GM18907 (cell line): ENCODE data around the gene PRR23E.

Source experiments
- ATAC-seq: cut with Tn5 transposase; IDR thresholded peaks from one replicate; pipeline ENCODE4 v1.9.1; 2021; ENCODE audit warnings: mild to moderate bottlenecking, moderate library complexity; ENCODE audit not compliant: unreplicated experiment

The PRR23E gene

GRCh38 chr3:127221446-127222035 lies 28.6 kb downstream of the PRR23E start:
- ATAC-seq = no peak

DNA sequence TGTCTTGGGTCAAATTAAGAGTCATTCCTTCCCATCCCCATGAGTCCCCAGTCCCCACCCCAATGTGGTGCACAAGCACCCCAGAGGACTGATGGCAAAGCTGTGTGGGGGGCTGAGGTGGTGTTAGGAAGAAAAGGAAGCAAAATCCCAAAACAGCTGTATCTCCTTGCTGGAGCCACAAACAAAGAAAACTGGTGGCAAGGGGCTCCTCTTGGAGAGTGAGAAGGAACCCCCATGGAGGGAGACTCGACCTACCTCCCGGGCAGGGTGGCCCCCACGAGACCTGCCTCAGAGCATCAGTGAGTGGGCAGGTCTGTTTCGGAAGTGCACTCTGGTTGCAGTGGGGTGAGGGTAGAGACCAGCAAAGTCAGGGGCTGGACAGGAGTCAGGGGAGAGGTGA lies 29.2 kb downstream of the PRR23E start:
- ATAC-seq = no peak

- no peak for ATAC-seq
These were observed 29.7 kb downstream of the PRR23E start for GRCh38 chr3:127222664-127223063.

DNA sequence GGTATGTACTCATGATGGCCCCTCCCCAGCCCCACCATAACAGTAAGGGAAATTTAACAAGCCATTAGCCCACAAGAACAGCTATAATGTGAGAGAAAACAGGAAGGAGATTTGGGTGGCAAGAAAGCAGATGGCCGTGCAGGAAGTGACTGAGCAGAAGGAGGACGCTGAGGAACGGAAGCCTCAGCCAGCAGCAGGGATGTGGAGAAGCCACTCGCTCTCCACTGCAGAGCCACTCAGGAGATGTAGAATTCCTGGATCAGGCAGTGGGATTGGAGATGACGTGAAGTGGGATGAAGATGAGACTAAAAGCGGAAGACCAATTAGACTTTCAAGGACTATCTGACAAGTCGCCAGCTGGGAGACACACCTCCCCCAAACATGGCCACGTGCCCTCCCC lies 31.2 kb downstream of the PRR23E start:
- no peak for ATAC-seq

GRCh38 chr3:127226457-127226856 lies 33.5 kb downstream of the PRR23E start:
- ATAC-seq = no peak

GRCh38 chr3:127226946-127227842 lies 34.3 kb downstream of the PRR23E start:
- no peak for ATAC-seq

DNA sequence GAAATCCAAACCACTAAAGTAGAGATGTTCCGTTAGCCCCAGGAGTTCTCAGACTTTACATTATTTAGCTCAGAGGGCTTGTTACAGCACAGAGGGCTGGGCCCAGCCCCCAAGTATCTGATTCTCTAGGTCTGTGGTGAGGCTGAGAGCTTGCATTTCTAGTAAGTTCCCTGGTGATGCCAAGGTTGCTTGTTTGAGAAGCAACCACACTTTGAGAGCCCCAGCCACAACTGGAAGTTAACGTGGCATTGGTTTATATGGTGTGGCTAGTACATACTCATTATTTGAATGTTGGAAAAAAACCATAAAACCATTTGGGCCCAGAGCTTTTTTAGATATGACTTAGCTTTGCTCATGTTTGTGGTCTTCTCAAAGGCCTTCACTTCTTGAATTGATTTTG lies 35.9 kb downstream of the PRR23E start:
- ATAC-seq = no peak

DNA sequence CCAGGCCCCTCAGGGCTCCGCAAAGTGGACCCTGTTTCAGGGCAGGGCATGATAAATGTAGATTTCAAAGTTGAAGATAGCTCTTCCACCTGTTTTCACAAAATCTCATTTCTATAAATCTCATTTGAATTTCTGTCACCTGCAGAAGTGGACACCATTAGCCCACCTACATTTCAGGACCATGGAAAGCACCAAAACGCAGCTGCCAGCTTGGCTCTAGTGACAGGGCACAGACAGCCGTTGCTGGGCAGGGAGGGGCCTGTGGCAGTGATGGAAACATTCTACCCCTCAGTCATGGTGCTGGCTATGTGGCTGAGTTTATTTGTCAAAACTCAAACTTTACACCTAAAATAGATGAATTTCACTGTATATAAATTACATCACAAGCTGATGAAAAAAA lies 40.4 kb downstream of the PRR23E start:
- ATAC-seq = no peak

- ATAC-seq = no peak
These were observed 41.8 kb downstream of the PRR23E start for GRCh38 chr3:127234778-127235177.

DNA sequence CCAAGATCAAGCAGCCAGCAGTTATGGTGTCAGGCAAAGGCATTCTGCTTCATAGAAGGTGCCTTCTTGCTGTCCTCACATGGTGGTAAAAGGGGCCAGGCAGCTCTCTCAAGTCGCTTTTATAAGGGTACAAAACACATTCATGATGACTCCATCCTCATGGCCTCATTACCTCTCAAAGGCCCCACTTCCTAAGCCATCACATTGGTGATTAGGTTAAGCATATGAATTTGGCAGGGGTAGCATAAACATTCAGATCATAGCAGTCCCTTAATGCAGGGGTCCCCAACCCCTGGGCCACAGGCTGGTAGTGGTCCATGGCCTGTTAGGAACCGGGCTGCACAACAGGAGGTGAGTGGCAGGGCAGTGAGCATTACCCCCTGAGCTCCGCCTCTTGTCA lies 42.8 kb downstream of the PRR23E start:
- ATAC-seq = no peak

DNA sequence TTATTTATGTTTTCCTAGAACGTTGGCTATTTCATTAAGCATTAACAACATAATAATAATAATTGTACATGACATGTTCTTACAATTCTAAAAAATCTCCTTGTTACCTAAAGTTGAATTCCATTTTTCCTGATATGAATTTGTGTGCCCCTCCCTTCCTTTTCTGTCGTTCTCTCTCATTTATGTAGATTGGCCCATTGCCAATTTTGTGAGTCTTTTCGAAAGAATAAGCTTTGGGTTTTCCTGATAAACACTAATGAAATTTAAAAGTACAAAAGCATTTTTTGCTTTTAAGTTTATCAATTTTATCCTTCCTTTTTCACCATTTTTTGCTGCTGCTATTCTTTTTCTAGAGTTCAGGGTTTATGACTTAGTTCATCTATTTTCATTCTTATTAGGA lies 44.9 kb downstream of the PRR23E start:
- no peak for ATAC-seq

GRCh38 chr3:127238602-127239001 lies 45.7 kb downstream of the PRR23E start:
- no peak for ATAC-seq

DNA sequence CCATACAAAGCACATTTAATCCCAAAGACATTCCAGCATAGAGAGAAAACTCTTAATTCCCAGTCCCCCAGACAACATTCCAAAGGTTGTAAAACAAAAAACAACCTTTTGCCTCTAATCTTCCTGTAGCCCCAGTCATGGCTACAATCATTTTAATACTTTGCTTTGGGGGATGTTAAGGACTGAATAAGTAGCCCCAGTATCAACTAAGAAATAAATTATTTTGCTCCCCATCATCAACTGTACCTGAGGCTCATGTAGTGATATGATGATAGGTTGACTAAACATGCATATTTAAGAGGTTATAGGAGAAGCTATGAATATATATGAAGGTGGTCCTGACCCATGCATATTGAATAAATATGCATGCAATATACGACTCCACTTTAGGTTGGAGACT lies 54.4 kb downstream of the PRR23E start:
- ATAC-seq = no peak
